Measurements from ENCODE around the gene GAREM1. TPM values are rescaled to one million over a fixed set of nuclear protein-coding genes. Genes with fewer than 3 reads are reported as not detected.

GAREM1 gene
- total RNA-seq, 1 experiment from 2014 or later: 1.8 TPM

GRCh38 chr18:32445846-32446245 lies 24.8 kb downstream of the GAREM1 start:
- POLR2A ChIA-PET (ENCODE audit: unreplicated experiment): no interaction called here
- no peaks in the 10 kb centered on the region for H3K9me2 ChIP-seq (replicated peaks; ENCODE audit: low read length)
- no peak for ATAC-seq
- no peaks in the 10 kb centered on the region for H3K27me3 ChIP-seq (ENCODE audit: low read length)
- no peaks in the 10 kb centered on the region for H4K20me1 ChIP-seq (ENCODE audit: low read length)
- no peak for DNase-seq
- no peaks in the 10 kb centered on the region for H3F3A ChIP-seq (ENCODE audit: low read length, unreplicated experiment)
- CTCF ChIA-PET: interaction anchor here (0.8 kb wide), 1 partner anchor 63 kb away, joined by 4 read pairs; no protein-coding TSS in a partner anchor
- H2AFZ ChIP-seq (ENCODE audit: low read length): no peak overlapping the region
- H3K9ac ChIP-seq (ENCODE audit: low read length): no peak overlapping the region
- intact Hi-C loops (cut with micrococcal nuclease): no loop called here
- TF ChIP-seq EZH2 (IDR thresholded peaks at IDR 0.05; ENCODE audit: low read length, unreplicated experiment) (no peak), EZH2phosphoT487 (IDR thresholded peaks at IDR 0.05; ENCODE audit: borderline replicate concordance, low read length) (no peak)
- TF ChIP-seq, protein P1, sequence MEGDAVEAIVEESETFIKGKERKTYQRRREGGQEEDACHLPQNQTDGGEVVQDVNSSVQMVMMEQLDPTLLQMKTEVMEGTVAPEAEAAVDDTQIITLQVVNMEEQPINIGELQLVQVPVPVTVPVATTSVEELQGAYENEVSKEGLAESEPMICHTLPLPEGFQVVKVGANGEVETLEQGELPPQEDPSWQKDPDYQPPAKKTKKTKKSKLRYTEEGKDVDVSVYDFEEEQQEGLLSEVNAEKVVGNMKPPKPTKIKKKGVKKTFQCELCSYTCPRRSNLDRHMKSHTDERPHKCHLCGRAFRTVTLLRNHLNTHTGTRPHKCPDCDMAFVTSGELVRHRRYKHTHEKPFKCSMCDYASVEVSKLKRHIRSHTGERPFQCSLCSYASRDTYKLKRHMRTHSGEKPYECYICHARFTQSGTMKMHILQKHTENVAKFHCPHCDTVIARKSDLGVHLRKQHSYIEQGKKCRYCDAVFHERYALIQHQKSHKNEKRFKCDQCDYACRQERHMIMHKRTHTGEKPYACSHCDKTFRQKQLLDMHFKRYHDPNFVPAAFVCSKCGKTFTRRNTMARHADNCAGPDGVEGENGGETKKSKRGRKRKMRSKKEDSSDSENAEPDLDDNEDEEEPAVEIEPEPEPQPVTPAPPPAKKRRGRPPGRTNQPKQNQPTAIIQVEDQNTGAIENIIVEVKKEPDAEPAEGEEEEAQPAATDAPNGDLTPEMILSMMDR (conservative IDR thresholded peaks at IDR 0.05; ENCODE audit: low read depth, low read length): no peak
- no TSS peak for BruUV-seq (replicated peaks)
- no peak overlapping the region for H3K4me3 ChIP-seq (ENCODE audit: low read length)
- no peaks in the 10 kb centered on the region for H3K9me3 ChIP-seq (ENCODE audit: low read length)
- no peaks in the 10 kb centered on the region for H3K79me2 ChIP-seq (ENCODE audit: low read length)
- H3K36me3 ChIP-seq (ENCODE audit: low read depth, low read length): no peaks in the 10 kb centered on the region
- no peak overlapping the region for H3K4me2 ChIP-seq (ENCODE audit: low read length)
- H3K27ac ChIP-seq (ENCODE audit: low read length): no peak overlapping the region
- H3K4me1 ChIP-seq (ENCODE audit: insufficient read depth, low read length): no peaks in the 10 kb centered on the region

DNA sequence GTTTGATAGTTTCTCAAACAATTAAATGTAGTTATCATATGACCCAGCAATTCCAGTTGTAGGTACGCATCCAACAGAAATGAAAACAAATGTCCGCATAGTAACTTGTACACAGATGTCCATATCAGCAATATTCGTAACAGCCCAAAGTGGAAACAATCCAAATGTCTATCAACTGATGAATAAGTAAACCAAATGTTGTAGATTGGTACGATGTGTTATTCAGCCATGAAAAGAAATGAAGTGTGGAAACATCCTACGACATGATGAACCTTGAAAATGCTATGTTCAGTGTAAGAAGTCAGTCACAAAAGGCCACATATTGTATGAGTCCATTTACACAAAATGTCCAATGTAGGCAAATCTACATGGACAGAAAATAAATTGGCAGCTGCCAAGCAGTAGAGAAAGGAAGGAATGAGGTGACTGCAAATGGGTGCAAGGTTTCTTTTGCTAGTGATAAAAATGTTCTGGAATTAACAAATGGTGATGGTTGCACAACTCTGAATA lies 26.9 kb downstream of the GAREM1 start:
- Histone ChIP-seq H4K20me1 (ENCODE audit: low read length) (no peaks in the 10 kb centered on the region), H3K9me3 (ENCODE audit: low read length) (no peaks in the 10 kb centered on the region), H3K4me3 (ENCODE audit: low read length) (no peak overlapping the region), H3K27me3 (ENCODE audit: low read length) (no peaks in the 10 kb centered on the region), H3K79me2 (ENCODE audit: low read length) (no peaks in the 10 kb centered on the region), H3K9ac (ENCODE audit: low read length) (no peak overlapping the region), H3F3A (ENCODE audit: low read length, unreplicated experiment) (no peaks in the 10 kb centered on the region), H3K4me2 (ENCODE audit: low read length) (no peak overlapping the region), H3K4me1 (ENCODE audit: insufficient read depth, low read length) (no peaks in the 10 kb centered on the region), H3K9me2 (replicated peaks; ENCODE audit: low read length) (no peaks in the 10 kb centered on the region), H2AFZ (ENCODE audit: low read length) (no peak overlapping the region), H3K36me3 (ENCODE audit: low read depth, low read length) (no peaks in the 10 kb centered on the region), H3K27ac (ENCODE audit: low read length) (no peak overlapping the region)
- ATAC-seq (no peak), DNase-seq (no peak)
- ChIA-PET POLR2A (ENCODE audit: unreplicated experiment) (no interaction called here), CTCF (no interaction called here)
- BruUV-seq (replicated peaks): no TSS peak
- no peak for TF ChIP-seq EZH2phosphoT487 (IDR thresholded peaks at IDR 0.05; ENCODE audit: borderline replicate concordance, low read length)
- no peak for TF ChIP-seq EZH2 (IDR thresholded peaks at IDR 0.05; ENCODE audit: low read length, unreplicated experiment)
- TF ChIP-seq, protein P1 (conservative IDR thresholded peaks at IDR 0.05; ENCODE audit: low read depth, low read length): no peak
- intact Hi-C loops (cut with micrococcal nuclease): no loop called here

DNA sequence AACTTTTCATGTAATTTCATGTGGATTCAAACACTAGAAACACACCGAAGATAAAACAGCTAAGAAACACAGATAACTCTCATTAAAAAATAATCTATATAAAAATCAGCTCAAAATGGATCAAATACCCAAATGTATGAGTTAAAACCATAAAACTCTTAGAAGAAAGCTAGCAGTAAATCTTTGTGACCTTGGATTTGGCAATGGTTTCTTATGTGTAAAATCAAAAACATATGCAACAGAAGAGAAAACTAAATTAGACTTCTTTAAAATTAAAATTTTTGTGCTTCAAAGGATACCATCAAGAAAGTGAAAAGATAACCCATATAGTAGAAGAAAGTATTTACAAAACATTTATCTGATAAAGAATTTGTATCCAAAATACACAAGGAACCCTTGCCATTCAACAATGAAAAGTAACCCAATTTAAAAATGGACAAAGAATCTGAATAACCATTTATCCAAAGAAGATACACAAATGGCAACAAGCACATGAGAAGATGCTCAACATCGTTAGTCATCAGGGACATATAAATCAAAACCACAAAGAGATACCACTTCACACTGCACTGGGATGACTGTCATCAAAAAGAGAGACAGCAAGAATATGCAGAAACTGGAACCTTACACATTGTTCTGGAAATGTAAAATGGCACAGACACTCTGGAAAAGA lies 27.5 kb downstream of the GAREM1 start:
- no peak overlapping the region for H3K4me3 ChIP-seq (ENCODE audit: low read length)
- H3K9me2 ChIP-seq (replicated peaks; ENCODE audit: low read length): no peaks in the 10 kb centered on the region
- H3F3A ChIP-seq (ENCODE audit: low read length, unreplicated experiment): no peaks in the 10 kb centered on the region
- H3K4me1 ChIP-seq (ENCODE audit: insufficient read depth, low read length): no peaks in the 10 kb centered on the region
- TF ChIP-seq, protein P1 (conservative IDR thresholded peaks at IDR 0.05; ENCODE audit: low read depth, low read length): no peak
- TF ChIP-seq EZH2phosphoT487 (IDR thresholded peaks at IDR 0.05; ENCODE audit: borderline replicate concordance, low read length) (no peak), EZH2 (IDR thresholded peaks at IDR 0.05; ENCODE audit: low read length, unreplicated experiment) (no peak)
- intact Hi-C loops (cut with micrococcal nuclease): no loop called here
- H4K20me1 ChIP-seq (ENCODE audit: low read length): no peaks in the 10 kb centered on the region
- no peaks in the 10 kb centered on the region for H3K36me3 ChIP-seq (ENCODE audit: low read depth, low read length)
- no peaks in the 10 kb centered on the region for H3K79me2 ChIP-seq (ENCODE audit: low read length)
- DNase-seq (no peak), ATAC-seq (no peak)
- no peak overlapping the region for H3K4me2 ChIP-seq (ENCODE audit: low read length)
- H3K27ac ChIP-seq (ENCODE audit: low read length): no peak overlapping the region
- H3K9me3 ChIP-seq (ENCODE audit: low read length): no peaks in the 10 kb centered on the region
- POLR2A ChIA-PET (ENCODE audit: unreplicated experiment): no interaction called here
- H3K9ac ChIP-seq (ENCODE audit: low read length): no peak overlapping the region
- H2AFZ ChIP-seq (ENCODE audit: low read length): no peak overlapping the region
- H3K27me3 ChIP-seq (ENCODE audit: low read length): no peaks in the 10 kb centered on the region
- BruUV-seq (replicated peaks): no TSS peak
- CTCF ChIA-PET: no interaction called here
